Neural cell (in vitro differentiated cells): ENCODE data around the gene FOXE3. TPM values are rescaled to one million over a fixed set of nuclear protein-coding genes. Genes with fewer than 3 reads are reported as not detected.

Experiments used
- H2AFZ ChIP-seq: fragments of 200-600, 300-800 bp; sonication (generic), shearing (Covaris generic); 2 replicates; pipeline ENCODE4 v1.6.0; 2014; ENCODE audit warnings: low read depth, mild to moderate bottlenecking, antibody characterized with exemption, low read length, moderate library complexity
- H3F3A ChIP-seq: fragments of 200-600 bp; shearing (Covaris generic); 2 replicates; pipeline ENCODE4 v1.6.1; 2016; ENCODE audit warnings: mild to moderate bottlenecking, moderate library complexity, mixed read lengths, antibody characterized with exemption, low read length; ENCODE audit not compliant: insufficient read depth, poor library complexity, severe bottlenecking
- H3K27ac ChIP-seq: fragments of 200-600, 300-800 bp; sonication (generic), shearing (Covaris generic); 2 replicates; pipeline ENCODE4 v1.5.1; 2014; ENCODE audit warnings: mild to moderate bottlenecking, low read length, moderate library complexity
- H3K27me3 ChIP-seq: fragments of 300-800, 200-600 bp; sonication (generic), shearing (Covaris generic); 2 replicates; pipeline ENCODE4 v1.6.0; 2014; ENCODE audit warnings: mild to moderate bottlenecking, low read depth, low read length, moderate library complexity; ENCODE audit not compliant: insufficient read depth
- H3K36me3 ChIP-seq: fragments of 300-800, 200-600 bp; sonication (generic), shearing (Covaris generic); 2 replicates; pipeline ENCODE4 v1.5.1; 2014; ENCODE audit warnings: mild to moderate bottlenecking, antibody characterized with exemption, low read length, moderate library complexity; ENCODE audit not compliant: insufficient read depth
- H3K4me2 ChIP-seq: fragments of 300-800, 200-600 bp; sonication (generic), shearing (Covaris generic); 2 replicates; pipeline ENCODE4 v1.6.0; 2014; ENCODE audit warnings: mild to moderate bottlenecking, low read length
- H3K4me3 ChIP-seq: fragments of 300-800, 200-600 bp; sonication (generic), shearing (Covaris generic); 2 replicates; pipeline ENCODE4 v1.5.1; 2014; ENCODE audit warnings: mild to moderate bottlenecking, low read length, moderate library complexity
- H3K79me2 ChIP-seq: fragments of 200-600 bp; shearing (Covaris generic); replicated peaks from 2 replicates; pipeline ENCODE4 v1.6.0; 2014; ENCODE audit warnings: mild to moderate bottlenecking, low read length, moderate library complexity; ENCODE audit not compliant: insufficient read depth
- H3K9ac ChIP-seq: fragments of 300-800, 200-600 bp; sonication (generic), shearing (Covaris generic); 2 replicates; pipeline ENCODE4 v1.6.1; 2016; ENCODE audit warnings: mild to moderate bottlenecking, low read length, mixed read lengths
- H3K9me2 ChIP-seq: fragments of 200-600 bp; shearing (Covaris generic); 2 replicates; pipeline ENCODE4 v1.6.1; 2016; ENCODE audit warnings: mild to moderate bottlenecking, low read length, mixed read lengths; ENCODE audit not compliant: insufficient read depth
- H3K9me3 ChIP-seq: fragments of 200-600, 300-800 bp; sonication (generic), shearing (Covaris generic); 2 replicates; pipeline ENCODE4 v1.6.1; 2016; ENCODE audit warnings: mild to moderate bottlenecking, mixed run types, low read length, moderate library complexity, mixed read lengths
- H4K20me1 ChIP-seq: fragments of 200-600 bp; shearing (Covaris generic); 2 replicates; pipeline ENCODE4 v1.6.1; 2016; ENCODE audit warnings: mild to moderate bottlenecking, mixed run types; ENCODE audit not compliant: insufficient read depth
- CTCF ChIP-seq: fragments of 450-650 bp; IDR thresholded peaks from 2 replicates; pipeline ENCODE4 v1.5.1; 2014; ENCODE audit warnings: antibody characterized with exemption, mild to moderate bottlenecking, moderate library complexity; ENCODE audit not compliant: poor library complexity, severe bottlenecking
- EP300 ChIP-seq: fragments of 450-650 bp; conservative IDR thresholded peaks from 2 replicates; pipeline ENCODE4 v1.6.1; 2014; ENCODE audit warnings: antibody characterized with exemption, mild to moderate bottlenecking, moderate library complexity; ENCODE audit not compliant: poor library complexity, severe bottlenecking
- EZH2 ChIP-seq: fragments of 200-600, 300-800 bp; shearing (Covaris generic), sonication (generic); IDR thresholded peaks from 2 replicates; pipeline ENCODE4 v1.6.1; 2014; ENCODE audit warnings: antibody characterized with exemption, low read length, borderline replicate concordance, mild to moderate bottlenecking; ENCODE audit not compliant: insufficient read depth, poor library complexity, severe bottlenecking
- MXI1 ChIP-seq: fragments of 450-650 bp; conservative IDR thresholded peaks from 2 replicates; pipeline ENCODE4 v1.6.1; 2014; ENCODE audit warnings: antibody characterized with exemption, mild to moderate bottlenecking; ENCODE audit not compliant: poor library complexity, severe bottlenecking
- POLR2AphosphoS5 ChIP-seq: IDR thresholded peaks from 2 replicates; pipeline ENCODE4 v1.6.1; 2012
- RAD21 ChIP-seq: fragments of 450-650 bp; conservative IDR thresholded peaks from 2 replicates; pipeline ENCODE4 v1.6.1; 2014; ENCODE audit warnings: antibody characterized with exemption, mild to moderate bottlenecking, moderate library complexity
- REST ChIP-seq: IDR thresholded peaks from 2 replicates; pipeline ENCODE4 v1.6.1; 2012; ENCODE audit warnings: borderline replicate concordance
- SMC3 ChIP-seq: fragments of 450-650 bp; conservative IDR thresholded peaks from 2 replicates; pipeline ENCODE4 v1.6.1; 2014; ENCODE audit warnings: antibody characterized with exemption, mild to moderate bottlenecking, moderate library complexity; ENCODE audit not compliant: poor library complexity
- TAF1 ChIP-seq: IDR thresholded peaks from 2 replicates; pipeline ENCODE4 v1.6.1; 2012; ENCODE audit warnings: low read depth
- polyA plus RNA-seq: library from polyadenylated mRNA; depleted of rRNA; stranded (reverse); fragments of >200 nt; gene quantifications from 2 replicates; pipeline ENCODE4 v1.2.3, GENCODE V29; 2014

The FOXE3 gene
- polyA plus RNA-seq, 1 donor from 2014 or later = not detected

GRCh38 chr1:47424336-47424982 lies 8.4 kb downstream of the FOXE3 start:
- Histone ChIP-seq H3K27me3 (peaks cover 67% of the 10 kb centered on the region), H3K9me2 (no peaks in the 10 kb centered on the region), H3K4me3 (no peak overlapping the region), H3K9ac (no peak overlapping the region), H4K20me1 (no peaks in the 10 kb centered on the region), H3K9me3 (no peaks in the 10 kb centered on the region), H3F3A (no peaks in the 10 kb centered on the region), H2AFZ (no peak overlapping the region), H3K36me3 (no peaks in the 10 kb centered on the region), H3K79me2 (no peaks in the 10 kb centered on the region), H3K27ac (no peak overlapping the region), H3K4me2 (no peak overlapping the region)
- peak; percentile 35 for TF ChIP-seq SMC3
- peak; percentile 66 for TF ChIP-seq CTCF
- peak; percentile 52 for TF ChIP-seq RAD21
- TF ChIP-seq REST = no peak

GRCh38 chr1:47431534-47431933 lies 15.4 kb downstream of the FOXE3 start:
- H4K20me1 ChIP-seq = no peaks in the 10 kb centered on the region
- peaks cover 80% of the 10 kb centered on the region for H3K27me3 ChIP-seq
- no peaks in the 10 kb centered on the region for H3K9me2 ChIP-seq
- no peaks in the 10 kb centered on the region for H3K9me3 ChIP-seq
- H3K4me3 ChIP-seq = no peak overlapping the region
- no peaks in the 10 kb centered on the region for H3K36me3 ChIP-seq
- no peak for TF ChIP-seq REST
- TF ChIP-seq SMC3 = no peak
- no peak for TF ChIP-seq EZH2
- TF ChIP-seq RAD21 = no peak
- TF ChIP-seq MXI1 = no peak
- TF ChIP-seq TAF1 = no peak
- no peak for TF ChIP-seq POLR2AphosphoS5
- no peak for TF ChIP-seq EP300
- no peak for TF ChIP-seq CTCF
- no peak overlapping the region for H3K9ac ChIP-seq
- H3K79me2 ChIP-seq = no peaks in the 10 kb centered on the region
- H2AFZ ChIP-seq = no peak overlapping the region
- H3K27ac ChIP-seq = no peak overlapping the region
- no peaks in the 10 kb centered on the region for H3F3A ChIP-seq
- no peak overlapping the region for H3K4me2 ChIP-seq
